Fibroblast of lung (primary cell): ENCODE data around the gene LRMDA. TPM values are rescaled to one million over a fixed set of nuclear protein-coding genes. Genes with fewer than 3 reads are reported as not detected.

Source experiments
- DNase-seq, 2 donors: peaks; one replicate each; pipeline versions ENCODE4 v3.0.0 to v3.0.0-alpha.2; 2010; ENCODE audit warnings: low read depth in 2 of 2
- H2AFZ ChIP-seq: 2 replicates; pipeline ENCODE4 v1.5.1; 2012; ENCODE audit warnings: low read length, control low read depth, inconsistent platforms
- H3K27ac ChIP-seq: 2 replicates; pipeline ENCODE4 v1.5.1; 2011; ENCODE audit warnings: low read length, control low read depth; ENCODE audit not compliant: insufficient read depth
- H3K27me3 ChIP-seq: 2 replicates; pipeline ENCODE4 v1.5.1; 2011; ENCODE audit warnings: mild to moderate bottlenecking, low read length; ENCODE audit not compliant: control insufficient read depth, insufficient read depth
- H3K36me3 ChIP-seq: 2 replicates; pipeline ENCODE4 v1.5.1; 2011; ENCODE audit warnings: low read length; ENCODE audit not compliant: control insufficient read depth, insufficient read depth
- H3K4me1 ChIP-seq: 2 replicates; pipeline ENCODE4 v1.5.1; 2011; ENCODE audit warnings: low read length; ENCODE audit not compliant: control insufficient read depth, insufficient read depth; ENCODE audit errors: extremely low read depth
- H3K4me2 ChIP-seq: 2 replicates; pipeline ENCODE4 v1.5.1; 2011; ENCODE audit warnings: low read length, control low read depth; ENCODE audit not compliant: insufficient read depth; ENCODE audit errors: extremely low read depth
- H3K4me3 ChIP-seq, 4 experiments: fragments of 200-600 bp in 1 of 4; sonication (generic) in 1 of 4; replicated peaks in 1 of 4; 2 replicates each; pipeline ENCODE4 v1.5.1; 2011 to 2016; ENCODE audit warnings: low read length in 4 of 4, low read depth in 3 of 4, mild to moderate bottlenecking in 3 of 4, control low read depth in 2 of 4, inconsistent platforms in 1 of 4, mixed read lengths in 1 of 4; ENCODE audit not compliant: insufficient read depth in 1 of 4; ENCODE audit errors: control extremely low read depth in 1 of 4
- H3K79me2 ChIP-seq: 2 replicates; pipeline ENCODE4 v1.5.1; 2012; ENCODE audit warnings: mild to moderate bottlenecking, low read length, inconsistent platforms; ENCODE audit not compliant: control insufficient read depth, insufficient read depth
- H3K9ac ChIP-seq: 2 replicates; pipeline ENCODE4 v1.5.1; 2011; ENCODE audit warnings: mild to moderate bottlenecking, low read length, control low read depth; ENCODE audit not compliant: insufficient read depth
- H3K9me3 ChIP-seq: 2 replicates; pipeline ENCODE4 v1.5.1; 2012; ENCODE audit warnings: low read depth, low read length; ENCODE audit not compliant: control insufficient read depth, insufficient read depth
- H4K20me1 ChIP-seq: 2 replicates; pipeline ENCODE4 v1.5.1; 2011; ENCODE audit warnings: low read length; ENCODE audit not compliant: control insufficient read depth, insufficient read depth; ENCODE audit errors: extremely low read depth
- EZH2 ChIP-seq: IDR thresholded peaks from 2 replicates; pipeline ENCODE4 v1.5.1; 2012; ENCODE audit warnings: low read length, control low read depth, mild to moderate bottlenecking; ENCODE audit errors: missing control alignments
- polyA plus RNA-seq, 2 donors: library from polyadenylated mRNA; depleted of rRNA in 1 of 2; stranded (reverse) in 1 of 2; unstranded in 1 of 2; fragments of >200 nt; gene quantifications; 2 replicates each; pipeline ENCODE4 v1.2.1, GENCODE V29; 2011 to 2012; ENCODE audit warnings: missing spikeins in 1 of 2
- total RNA-seq: library from RNA; depleted of rRNA; stranded (reverse); fragments of >200 nt; gene quantifications from 2 replicates; pipeline ENCODE4 v1.2.1, GENCODE V29; 2014
- TF ChIP-seq, protein P1 (sequence below), 2 donors: IDR thresholded peaks in 1 of 2; conservative IDR thresholded peaks in 1 of 2; 1 replicate in 1 of 2; 2 replicates in 1 of 2; pipeline ENCODE4 v1.5.1; 2011 to 2012; ENCODE audit warnings: low read length in 2 of 2, control low read depth in 1 of 2, inconsistent platforms in 1 of 2, low read depth in 1 of 2, mild to moderate bottlenecking in 1 of 2

The LRMDA gene
- total and polyA plus RNA-seq, 2 donors (not counting 1 experiment from before 2014, with no cell fraction given): 1.7 to 2.0 TPM

DNA sequence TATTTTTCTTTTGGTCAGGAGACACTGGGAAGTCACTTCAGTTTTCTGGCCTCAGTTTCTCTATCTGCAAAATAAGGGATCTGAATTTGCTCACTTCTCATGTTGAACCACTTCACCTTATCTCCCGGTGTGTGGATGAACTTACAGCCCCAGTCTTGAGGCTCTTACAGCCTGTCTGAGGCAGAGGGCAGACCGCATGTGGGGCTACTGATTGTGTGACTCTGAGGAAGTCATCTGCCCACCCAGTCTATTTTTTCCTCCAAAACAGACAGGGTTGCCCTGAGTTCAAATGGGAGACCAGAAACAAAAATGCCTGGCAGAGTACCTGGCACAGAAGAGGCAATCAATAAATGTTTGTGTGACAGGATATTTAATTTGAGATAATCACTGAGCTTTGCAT, 78.3 kb downstream of the LRMDA start:
- no peak for DNase-seq
- Histone ChIP-seq H3K27me3 (peaks cover 2% of the 10 kb centered on the region), H3K9ac (no peak overlapping the region), H4K20me1 (no peaks in the 10 kb centered on the region), H3K4me2 (no peak overlapping the region), H3K4me1 (peaks cover 13% of the 10 kb centered on the region), H3K4me3 (no peak overlapping the region), H2AFZ (no peak overlapping the region), H3K9me3 (no peaks in the 10 kb centered on the region), H3K36me3 (no peaks in the 10 kb centered on the region), H3K27ac (no peak overlapping the region), H3K79me2 (no peaks in the 10 kb centered on the region)
- TF ChIP-seq EZH2: no peak
- TF ChIP-seq, protein P1, sequence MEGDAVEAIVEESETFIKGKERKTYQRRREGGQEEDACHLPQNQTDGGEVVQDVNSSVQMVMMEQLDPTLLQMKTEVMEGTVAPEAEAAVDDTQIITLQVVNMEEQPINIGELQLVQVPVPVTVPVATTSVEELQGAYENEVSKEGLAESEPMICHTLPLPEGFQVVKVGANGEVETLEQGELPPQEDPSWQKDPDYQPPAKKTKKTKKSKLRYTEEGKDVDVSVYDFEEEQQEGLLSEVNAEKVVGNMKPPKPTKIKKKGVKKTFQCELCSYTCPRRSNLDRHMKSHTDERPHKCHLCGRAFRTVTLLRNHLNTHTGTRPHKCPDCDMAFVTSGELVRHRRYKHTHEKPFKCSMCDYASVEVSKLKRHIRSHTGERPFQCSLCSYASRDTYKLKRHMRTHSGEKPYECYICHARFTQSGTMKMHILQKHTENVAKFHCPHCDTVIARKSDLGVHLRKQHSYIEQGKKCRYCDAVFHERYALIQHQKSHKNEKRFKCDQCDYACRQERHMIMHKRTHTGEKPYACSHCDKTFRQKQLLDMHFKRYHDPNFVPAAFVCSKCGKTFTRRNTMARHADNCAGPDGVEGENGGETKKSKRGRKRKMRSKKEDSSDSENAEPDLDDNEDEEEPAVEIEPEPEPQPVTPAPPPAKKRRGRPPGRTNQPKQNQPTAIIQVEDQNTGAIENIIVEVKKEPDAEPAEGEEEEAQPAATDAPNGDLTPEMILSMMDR (conservative IDR thresholded peaks at IDR 0.05 in 1 of 2, IDR thresholded peaks at IDR 0.05 in 1 of 2; ENCODE audit: low read depth in 1 of 2, low read length in 2 of 2): no peak

DNA sequence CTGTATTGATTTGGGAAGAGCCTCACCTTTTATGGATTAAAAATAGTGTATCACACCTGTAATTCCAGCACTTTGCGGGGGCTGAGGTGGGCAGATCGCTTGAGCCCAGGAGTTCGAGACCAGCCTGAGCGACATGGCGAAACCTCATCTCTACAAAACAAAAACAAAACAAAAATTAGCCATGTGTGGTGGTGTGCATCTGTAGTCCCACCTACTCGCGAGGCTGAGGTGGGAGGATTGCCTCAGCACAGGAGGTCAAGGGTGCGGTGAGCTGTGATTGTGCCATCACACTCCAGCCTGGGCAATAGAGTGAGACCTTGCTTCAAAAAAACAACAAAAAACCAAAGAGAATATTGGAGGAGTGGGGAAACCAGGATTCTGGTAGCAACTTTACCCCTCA, 79.6 kb downstream of the LRMDA start:
- no peak for TF ChIP-seq EZH2
- Histone ChIP-seq H3K9me3 (no peaks in the 10 kb centered on the region), H3K4me1 (peaks cover 13% of the 10 kb centered on the region), H3K4me2 (no peak overlapping the region), H2AFZ (no peak overlapping the region), H3K27ac (no peak overlapping the region), H3K36me3 (no peaks in the 10 kb centered on the region), H3K4me3 (no peak overlapping the region), H3K79me2 (no peaks in the 10 kb centered on the region), H3K9ac (no peak overlapping the region), H4K20me1 (no peaks in the 10 kb centered on the region), H3K27me3 (peaks cover 2% of the 10 kb centered on the region)
- no peak for DNase-seq

DNA sequence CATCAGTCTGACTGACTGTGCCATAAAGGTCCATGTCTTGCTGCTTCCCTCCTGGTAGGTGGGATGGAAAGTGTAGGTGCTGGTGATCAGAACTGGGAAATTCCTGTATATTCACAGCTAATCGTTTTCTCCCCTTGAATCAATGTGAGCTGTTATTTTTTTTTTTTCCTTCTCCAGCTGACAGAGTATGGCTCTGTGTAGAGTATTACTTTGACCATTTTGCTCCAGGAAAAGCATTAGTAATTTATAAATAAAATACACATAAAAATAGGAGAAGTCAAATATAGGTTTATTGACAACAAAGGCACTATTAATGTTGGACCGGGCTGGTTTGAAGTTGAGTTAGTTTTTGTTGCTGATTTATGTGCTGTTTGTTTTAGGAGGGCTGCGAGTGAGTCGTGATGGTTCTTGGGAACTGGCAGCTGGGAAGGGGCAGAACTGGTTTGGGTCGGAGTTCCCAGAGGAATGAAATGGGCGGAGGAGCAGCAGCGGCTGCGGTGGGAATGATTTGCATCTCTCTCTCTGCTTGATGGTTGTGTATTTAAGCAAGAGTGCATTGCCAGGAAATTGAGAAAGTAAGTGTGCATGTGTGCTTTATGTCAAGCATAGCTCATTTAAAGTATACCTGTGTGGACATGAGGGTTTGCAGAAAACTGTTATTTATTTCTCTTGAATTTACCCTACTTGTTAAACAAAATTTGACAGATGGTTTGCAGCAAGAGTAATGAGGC, 80.9 kb downstream of the LRMDA start:
- H3K27me3 ChIP-seq: peaks cover 2% of the 10 kb centered on the region
- no peak overlapping the region for H3K27ac ChIP-seq
- peak; percentile 54 to 78 for DNase-seq
- H3K36me3 ChIP-seq: no peaks in the 10 kb centered on the region
- TF ChIP-seq EZH2: no peak
- TF ChIP-seq, protein P1 (conservative IDR thresholded peaks at IDR 0.05 in 1 of 2, IDR thresholded peaks at IDR 0.05 in 1 of 2; ENCODE audit: low read depth in 1 of 2, low read length in 2 of 2): no peak
- H3K4me2 ChIP-seq: no peak overlapping the region
- H3K4me3 ChIP-seq: no peak overlapping the region
- H4K20me1 ChIP-seq: no peaks in the 10 kb centered on the region
- no peaks in the 10 kb centered on the region for H3K9me3 ChIP-seq
- no peaks in the 10 kb centered on the region for H3K79me2 ChIP-seq
- no peak overlapping the region for H2AFZ ChIP-seq
- no peak overlapping the region for H3K9ac ChIP-seq
- peaks cover 13% of the 10 kb centered on the region for H3K4me1 ChIP-seq
